ENCODE measurements around the gene SLC14A1. TPM values are rescaled to one million over a fixed set of nuclear protein-coding genes. Genes with fewer than 3 reads are reported as not detected.

The SLC14A1 gene
- polyA plus RNA-seq, 1 experiment, result 0.77 TPM

DNA sequence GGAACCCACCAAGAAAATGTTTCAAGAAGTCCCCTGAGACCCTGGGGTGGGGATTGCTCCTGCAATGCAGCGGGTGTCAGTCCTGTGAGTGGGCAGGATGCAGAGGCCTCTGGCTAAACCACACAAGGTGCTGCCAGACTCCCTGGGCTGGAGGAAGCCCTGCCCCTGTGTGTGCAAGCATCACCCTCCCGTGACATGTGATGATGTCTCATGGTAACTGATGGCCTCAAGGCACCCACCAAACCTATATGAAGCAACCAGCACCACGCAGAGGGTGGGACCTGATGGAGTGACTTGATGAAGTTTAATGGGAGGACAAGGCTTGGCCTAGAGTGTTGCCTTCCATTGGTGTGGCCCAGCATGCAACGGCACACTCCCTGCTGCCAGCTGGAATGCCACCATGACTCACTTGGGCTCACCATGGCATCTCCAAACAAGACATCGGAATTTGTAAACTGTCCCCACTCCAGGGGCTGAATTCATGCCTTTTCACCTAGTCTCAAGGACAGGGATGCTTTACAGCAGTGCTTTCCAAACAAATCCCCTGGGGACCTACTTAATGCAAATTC is 8.7 kb upstream of the SLC14A1 start:
- POLR2A ChIA-PET, result no interaction called here
- Histone ChIP-seq H3K27me3 (ENCODE audit: control insufficient read depth, insufficient read depth, low read length) (no peaks in the 10 kb centered on the region; the same call in 1 of the 2 replicates), H3K36me3 (ENCODE audit: control insufficient read depth, insufficient read depth, low read length) (no peaks in the 10 kb centered on the region), H3K4me3 (ENCODE audit: low read depth, low read length) (no peak overlapping the region)
- TF ChIP-seq, protein P1, sequence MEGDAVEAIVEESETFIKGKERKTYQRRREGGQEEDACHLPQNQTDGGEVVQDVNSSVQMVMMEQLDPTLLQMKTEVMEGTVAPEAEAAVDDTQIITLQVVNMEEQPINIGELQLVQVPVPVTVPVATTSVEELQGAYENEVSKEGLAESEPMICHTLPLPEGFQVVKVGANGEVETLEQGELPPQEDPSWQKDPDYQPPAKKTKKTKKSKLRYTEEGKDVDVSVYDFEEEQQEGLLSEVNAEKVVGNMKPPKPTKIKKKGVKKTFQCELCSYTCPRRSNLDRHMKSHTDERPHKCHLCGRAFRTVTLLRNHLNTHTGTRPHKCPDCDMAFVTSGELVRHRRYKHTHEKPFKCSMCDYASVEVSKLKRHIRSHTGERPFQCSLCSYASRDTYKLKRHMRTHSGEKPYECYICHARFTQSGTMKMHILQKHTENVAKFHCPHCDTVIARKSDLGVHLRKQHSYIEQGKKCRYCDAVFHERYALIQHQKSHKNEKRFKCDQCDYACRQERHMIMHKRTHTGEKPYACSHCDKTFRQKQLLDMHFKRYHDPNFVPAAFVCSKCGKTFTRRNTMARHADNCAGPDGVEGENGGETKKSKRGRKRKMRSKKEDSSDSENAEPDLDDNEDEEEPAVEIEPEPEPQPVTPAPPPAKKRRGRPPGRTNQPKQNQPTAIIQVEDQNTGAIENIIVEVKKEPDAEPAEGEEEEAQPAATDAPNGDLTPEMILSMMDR (IDR thresholded peaks at IDR 0.05; ENCODE audit: insufficient read depth, low read depth, low read length), result no peak
- CTCF ChIA-PET, result no interaction called here
- no peak for DNase-seq (ENCODE audit: low read depth)

DNA sequence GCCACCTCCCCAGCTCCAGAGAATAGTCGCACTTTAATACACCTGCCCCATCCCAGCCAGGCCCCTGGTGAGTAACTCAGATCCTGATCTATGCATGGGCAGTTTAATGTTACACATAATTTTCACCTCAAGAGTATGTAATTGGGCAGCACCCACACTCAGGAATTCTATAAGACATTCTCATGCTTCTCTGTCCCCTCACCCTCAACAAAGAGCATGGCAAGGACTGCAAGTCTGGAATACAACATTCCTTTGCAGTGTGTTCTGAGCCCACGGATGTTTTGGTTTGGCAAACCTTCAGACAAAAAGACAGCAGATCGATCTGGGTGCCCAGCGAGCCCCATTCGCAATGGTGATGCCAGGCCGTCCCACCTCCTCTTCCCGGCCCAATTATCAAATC is 4.9 kb upstream of the SLC14A1 start:
- no peak for DNase-seq (ENCODE audit: low read depth)
- Histone ChIP-seq H3K4me3 (ENCODE audit: low read depth, low read length) (no peak overlapping the region), H3K36me3 (ENCODE audit: control insufficient read depth, insufficient read depth, low read length) (no peaks in the 10 kb centered on the region), H3K27me3 (ENCODE audit: control insufficient read depth, insufficient read depth, low read length) (0 out of 2 replicates have a peak, but pooled peaks cover 2% of the 10 kb centered on the region)
- CTCF ChIA-PET, result no interaction called here
- POLR2A ChIA-PET, result no interaction called here
- TF ChIP-seq, protein P1 (IDR thresholded peaks at IDR 0.05; ENCODE audit: insufficient read depth, low read depth, low read length), result no peak

DNA sequence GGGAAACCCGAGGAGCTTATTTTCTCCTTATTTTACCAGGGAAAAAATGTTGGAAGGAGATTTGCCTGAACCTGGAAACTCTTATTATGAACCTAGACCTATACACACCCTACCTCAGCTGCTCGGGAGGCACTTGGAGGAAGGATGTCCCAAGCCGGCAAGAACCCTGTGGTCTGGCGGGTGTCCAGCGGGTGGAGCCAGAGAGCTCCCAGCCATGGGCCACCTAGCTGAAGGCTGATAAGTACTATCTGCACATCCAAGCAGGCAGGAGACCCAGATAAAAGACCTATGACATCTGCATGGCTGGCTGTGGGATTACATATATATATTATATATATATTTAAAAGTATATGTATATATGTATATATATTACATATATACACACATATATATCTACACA is 1.1 kb upstream of the SLC14A1 start:
- H3K4me3 ChIP-seq (ENCODE audit: low read depth, low read length), result no peak overlapping the region
- ChIA-PET POLR2A (no interaction called here), CTCF (interaction anchor here (0.6 to 5.9 kb wide), 25 partner anchors 8 to 160 kb away, joined by 3 to 46 read pairs (median 5); no protein-coding TSS in a partner anchor)
- no peak for DNase-seq (ENCODE audit: low read depth)
- no peaks in the 10 kb centered on the region for H3K36me3 ChIP-seq (ENCODE audit: control insufficient read depth, insufficient read depth, low read length)
- TF ChIP-seq, protein P1 (IDR thresholded peaks at IDR 0.05; ENCODE audit: insufficient read depth, low read depth, low read length), result peak; percentile 87
- H3K27me3 ChIP-seq (ENCODE audit: control insufficient read depth, insufficient read depth, low read length), result 0 out of 2 replicates have a peak, but pooled peaks cover 2% of the 10 kb centered on the region

DNA sequence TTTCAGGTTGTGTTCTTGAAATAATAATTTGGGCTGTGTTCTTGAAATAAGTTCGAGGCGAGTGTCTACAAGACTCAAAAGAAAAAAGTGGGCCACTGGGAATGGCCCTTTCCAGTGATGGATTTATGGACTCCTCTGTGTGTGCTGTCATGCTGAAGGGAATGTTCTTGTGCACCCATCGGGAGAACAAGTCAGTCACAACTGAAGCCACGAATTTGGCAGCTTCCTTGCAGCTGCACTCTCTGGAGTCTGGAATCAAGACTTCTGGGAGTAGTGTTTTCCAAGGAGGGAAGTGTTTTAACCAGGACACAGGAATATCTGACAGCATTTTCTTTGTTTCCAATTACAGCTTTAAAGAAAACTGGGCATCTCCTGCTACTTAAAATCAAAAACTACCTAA is 620 bp downstream of the SLC14A1 start:
- Histone ChIP-seq H3K27me3 (ENCODE audit: control insufficient read depth, insufficient read depth, low read length) (0 out of 2 replicates have a peak, but pooled peaks cover 2% of the 10 kb centered on the region), H3K36me3 (ENCODE audit: control insufficient read depth, insufficient read depth, low read length) (no peaks in the 10 kb centered on the region), H3K4me3 (ENCODE audit: low read depth, low read length) (no peak overlapping the region)
- TF ChIP-seq, protein P1 (IDR thresholded peaks at IDR 0.05; ENCODE audit: insufficient read depth, low read depth, low read length), result no peak
- ChIA-PET CTCF (interaction anchor here (1.0 to 5.9 kb wide), 6 partner anchors 12 to 154 kb away, joined by 3 to 46 read pairs (median 4); no protein-coding TSS in a partner anchor), POLR2A (no interaction called here)
- no peak for DNase-seq (ENCODE audit: low read depth)

DNA sequence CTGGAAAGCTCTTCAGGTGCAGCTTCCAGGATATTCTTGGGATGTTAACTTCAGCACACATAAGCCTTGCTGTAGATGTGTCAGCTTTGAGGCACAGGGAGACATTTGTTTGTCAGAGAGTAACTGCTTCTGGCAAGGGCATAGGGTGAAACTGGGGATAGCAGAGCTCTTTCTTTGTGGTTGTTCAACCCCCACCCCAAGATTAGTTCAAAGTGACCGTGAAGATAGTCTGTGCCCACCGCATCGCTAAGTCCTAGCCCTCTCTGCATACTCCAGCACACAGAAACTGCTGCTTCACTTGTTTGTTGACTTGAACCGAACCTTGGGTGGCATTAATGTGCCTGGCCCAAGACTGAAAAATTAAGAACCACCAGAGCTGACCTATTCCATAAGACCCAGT is 1.4 kb downstream of the SLC14A1 start:
- ChIA-PET CTCF (interaction anchor here (0.5 to 5.9 kb wide), 8 partner anchors 21 to 400 kb away, joined by 3 to 46 read pairs (median 3); no protein-coding TSS in a partner anchor), POLR2A (no interaction called here)
- DNase-seq (ENCODE audit: low read depth), result no peak
- Histone ChIP-seq H3K27me3 (ENCODE audit: control insufficient read depth, insufficient read depth, low read length) (0 out of 2 replicates have a peak, but pooled peaks cover 2% of the 10 kb centered on the region), H3K36me3 (ENCODE audit: control insufficient read depth, insufficient read depth, low read length) (no peaks in the 10 kb centered on the region), H3K4me3 (ENCODE audit: low read depth, low read length) (no peak overlapping the region)
- TF ChIP-seq, protein P1 (IDR thresholded peaks at IDR 0.05; ENCODE audit: insufficient read depth, low read depth, low read length), result no peak

Data from BJ (cell line).